Thyroid gland (tissue), 4 donors: Measurements from ENCODE around the gene OXNAD1.

ENCODE experiments used
- POLR2A ChIP-seq, 2 donors: fragments of 450-650 bp; IDR thresholded peaks; one replicate each; pipeline ENCODE4 v1.6.1; 2017; ENCODE audit warnings: antibody characterized with exemption in 2 of 2, mild to moderate bottlenecking in 2 of 2, moderate library complexity in 1 of 2
- TF ChIP-seq, protein P1 (sequence below), 6 experiments: fragments of 200-600 bp in 3 of 6; fragments of 450-650 bp in 3 of 6; sonication (generic) in 3 of 6; IDR thresholded peaks; one replicate each; pipeline ENCODE4 v1.5.1; 2016 to 2019; ENCODE audit warnings: antibody characterized with exemption in 6 of 6, mild to moderate bottlenecking in 2 of 6, inconsistent platforms in 1 of 6, moderate library complexity in 1 of 6

DNA sequence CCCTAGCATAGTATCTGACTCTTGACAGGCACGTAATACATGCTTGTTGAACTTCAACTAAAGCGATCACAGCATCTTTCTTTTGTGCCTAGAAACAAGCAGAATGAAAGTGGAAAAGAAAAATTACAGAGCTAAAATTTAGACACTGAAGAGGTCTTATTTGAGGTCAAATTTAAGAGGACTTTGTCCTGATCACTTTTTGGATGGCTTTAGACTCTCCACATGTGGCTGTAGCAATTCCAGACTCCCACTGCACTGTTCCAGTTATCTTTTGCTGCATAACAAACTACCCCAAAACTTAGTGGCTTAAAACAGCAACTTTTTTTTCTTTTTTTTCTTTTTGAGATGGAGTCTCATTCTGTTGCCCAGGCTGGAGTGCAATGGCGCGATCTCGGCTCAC is 23.8 kb upstream of the OXNAD1 start:
- TF ChIP-seq, protein P1, sequence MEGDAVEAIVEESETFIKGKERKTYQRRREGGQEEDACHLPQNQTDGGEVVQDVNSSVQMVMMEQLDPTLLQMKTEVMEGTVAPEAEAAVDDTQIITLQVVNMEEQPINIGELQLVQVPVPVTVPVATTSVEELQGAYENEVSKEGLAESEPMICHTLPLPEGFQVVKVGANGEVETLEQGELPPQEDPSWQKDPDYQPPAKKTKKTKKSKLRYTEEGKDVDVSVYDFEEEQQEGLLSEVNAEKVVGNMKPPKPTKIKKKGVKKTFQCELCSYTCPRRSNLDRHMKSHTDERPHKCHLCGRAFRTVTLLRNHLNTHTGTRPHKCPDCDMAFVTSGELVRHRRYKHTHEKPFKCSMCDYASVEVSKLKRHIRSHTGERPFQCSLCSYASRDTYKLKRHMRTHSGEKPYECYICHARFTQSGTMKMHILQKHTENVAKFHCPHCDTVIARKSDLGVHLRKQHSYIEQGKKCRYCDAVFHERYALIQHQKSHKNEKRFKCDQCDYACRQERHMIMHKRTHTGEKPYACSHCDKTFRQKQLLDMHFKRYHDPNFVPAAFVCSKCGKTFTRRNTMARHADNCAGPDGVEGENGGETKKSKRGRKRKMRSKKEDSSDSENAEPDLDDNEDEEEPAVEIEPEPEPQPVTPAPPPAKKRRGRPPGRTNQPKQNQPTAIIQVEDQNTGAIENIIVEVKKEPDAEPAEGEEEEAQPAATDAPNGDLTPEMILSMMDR (IDR thresholded peaks at IDR 0.05), result no peak
- TF ChIP-seq POLR2A (IDR thresholded peaks at IDR 0.05), result no peak
